Lower lobe of right lung (tissue), 2 donors: ENCODE results near the gene GPR75. TPM values are rescaled to one million over a fixed set of nuclear protein-coding genes. Genes with fewer than 3 reads are reported as not detected.

ENCODE experiments used
- ATAC-seq, 2 donors: fragments of 200-7000 bp; cut with Tn5 transposase; one replicate each; pipeline ENCODE4 v1.9.1; 2020 to 2022; ENCODE audit warnings: mild to moderate bottlenecking in 2 of 2, moderate library complexity in 2 of 2
- DNase-seq: peaks from one replicate; pipeline ENCODE4 v3.0.0-alpha.2; 2020
- H3K27ac ChIP-seq: fragments of 200-600 bp; one replicate; pipeline ENCODE4 v1.8.0; 2022
- H3K27me3 ChIP-seq: fragments of 200-600 bp; one replicate; pipeline ENCODE4 v1.8.0; 2022; ENCODE audit warnings: low read depth
- H3K36me3 ChIP-seq: fragments of 200-600 bp; one replicate; pipeline ENCODE4 v1.8.0; 2022; ENCODE audit warnings: mild to moderate bottlenecking
- H3K4me1 ChIP-seq: fragments of 200-600 bp; one replicate; pipeline ENCODE4 v1.8.0; 2022
- H3K4me3 ChIP-seq: fragments of 200-600 bp; one replicate; pipeline ENCODE4 v1.8.0; 2022; ENCODE audit warnings: mild to moderate bottlenecking
- H3K9me3 ChIP-seq: fragments of 200-600 bp; one replicate; pipeline ENCODE4 v1.8.0; 2022
- CTCF ChIP-seq: fragments of 200-600 bp; IDR thresholded peaks from one replicate; pipeline ENCODE4 v1.8.0; 2022; ENCODE audit warnings: antibody characterized with exemption, mild to moderate bottlenecking
- intact Hi-C: fragments of 100-400 bp; cut with DNase I; formaldehyde crosslinking; loops from one replicate; pipeline ENCODE4 v1.11.0; 2022
- total RNA-seq: library from RNA; stranded (reverse); fragmentation: NEBNext Ultra II Directional; extraction: Animal tissue kit (Norgen Biotek cat#: 25700); gene quantifications from one replicate; pipeline ENCODE4 v1.2.1, GENCODE V29; 2021
- donor health status: DM: no; HTN: yes; CAD: no; lungs with severe emphysema.

The GPR75 gene
- total RNA-seq, 1 donor from 2014 or later = 3.2 TPM

- no peak for TF ChIP-seq CTCF
- no peak overlapping the region for H3K27ac ChIP-seq
- ATAC-seq = no peak
- peaks cover 75% of the 10 kb centered on the region for H3K36me3 ChIP-seq
- no peaks in the 10 kb centered on the region for H3K9me3 ChIP-seq
- H3K4me3 ChIP-seq = no peak overlapping the region
- intact Hi-C loops = no loop called here
- no peaks in the 10 kb centered on the region for H3K4me1 ChIP-seq
- no peak for DNase-seq
- H3K27me3 ChIP-seq = no peaks in the 10 kb centered on the region
These were observed 6.2 kb upstream of the GPR75 start for GRCh38 chr2:53865962-53866361.

GRCh38 chr2:53865264-53865663, 5.5 kb upstream of the GPR75 start:
- no peak for ATAC-seq
- intact Hi-C loops = no loop called here
- peaks cover 68% of the 10 kb centered on the region for H3K36me3 ChIP-seq

GRCh38 chr2:53863538-53864227, 3.9 kb upstream of the GPR75 start:
- Histone ChIP-seq H3K4me1 (no peaks in the 10 kb centered on the region), H3K27me3 (no peaks in the 10 kb centered on the region), H3K36me3 (peaks cover 52% of the 10 kb centered on the region), H3K27ac (no peak overlapping the region), H3K4me3 (no peak overlapping the region), H3K9me3 (no peaks in the 10 kb centered on the region)
- DNase-seq = no peak
- intact Hi-C loops = no loop called here
- no peak for ATAC-seq
- no peak for TF ChIP-seq CTCF

More at GRCh38 chr2:53865264-53865663, 5.5 kb upstream of the GPR75 start:
- no peak overlapping the region for H3K4me3 ChIP-seq
- H3K27ac ChIP-seq = no peak overlapping the region
- no peaks in the 10 kb centered on the region for H3K4me1 ChIP-seq
- H3K27me3 ChIP-seq = no peaks in the 10 kb centered on the region
- no peak for DNase-seq
- H3K9me3 ChIP-seq = no peaks in the 10 kb centered on the region
- TF ChIP-seq CTCF = no peak

- Histone ChIP-seq H3K27ac (no peak overlapping the region), H3K36me3 (peaks cover 37% of the 10 kb centered on the region), H3K27me3 (no peaks in the 10 kb centered on the region), H3K4me3 (no peak overlapping the region), H3K4me1 (no peaks in the 10 kb centered on the region), H3K9me3 (no peaks in the 10 kb centered on the region)
- no peak for TF ChIP-seq CTCF
- intact Hi-C loops = no loop called here
- ATAC-seq (no peak), DNase-seq (no peak)
These were observed 2.1 kb upstream of the GPR75 start for GRCh38 chr2:53861824-53862223.

- no peak overlapping the region for H3K4me3 ChIP-seq
- H3K27me3 ChIP-seq = no peaks in the 10 kb centered on the region
- ATAC-seq (no peak), DNase-seq (no peak)
- H3K27ac ChIP-seq = no peak overlapping the region
- H3K36me3 ChIP-seq = peaks cover 18% of the 10 kb centered on the region
- no peak for TF ChIP-seq CTCF
- no peaks in the 10 kb centered on the region for H3K4me1 ChIP-seq
- H3K9me3 ChIP-seq = no peaks in the 10 kb centered on the region
- intact Hi-C loops = no loop called here
These were observed 3.5 kb downstream of the GPR75 start for GRCh38 chr2:53856272-53856671.
